Limb (tissue), 2 donors: ENCODE results near the gene NLRC3.
"Not testable (repeated sequence)": the region's sequence is repeated elsewhere in the genome, so short reads cannot be mapped to it uniquely, and the experiment has no call there.

Experiments
- DNase-seq, 2 donors: peaks; one replicate each; pipeline ENCODE4 v3.0.0-alpha.2; 2016; ENCODE audit errors: extremely low spot score in 2 of 2

The NLRC3 gene

DNA sequence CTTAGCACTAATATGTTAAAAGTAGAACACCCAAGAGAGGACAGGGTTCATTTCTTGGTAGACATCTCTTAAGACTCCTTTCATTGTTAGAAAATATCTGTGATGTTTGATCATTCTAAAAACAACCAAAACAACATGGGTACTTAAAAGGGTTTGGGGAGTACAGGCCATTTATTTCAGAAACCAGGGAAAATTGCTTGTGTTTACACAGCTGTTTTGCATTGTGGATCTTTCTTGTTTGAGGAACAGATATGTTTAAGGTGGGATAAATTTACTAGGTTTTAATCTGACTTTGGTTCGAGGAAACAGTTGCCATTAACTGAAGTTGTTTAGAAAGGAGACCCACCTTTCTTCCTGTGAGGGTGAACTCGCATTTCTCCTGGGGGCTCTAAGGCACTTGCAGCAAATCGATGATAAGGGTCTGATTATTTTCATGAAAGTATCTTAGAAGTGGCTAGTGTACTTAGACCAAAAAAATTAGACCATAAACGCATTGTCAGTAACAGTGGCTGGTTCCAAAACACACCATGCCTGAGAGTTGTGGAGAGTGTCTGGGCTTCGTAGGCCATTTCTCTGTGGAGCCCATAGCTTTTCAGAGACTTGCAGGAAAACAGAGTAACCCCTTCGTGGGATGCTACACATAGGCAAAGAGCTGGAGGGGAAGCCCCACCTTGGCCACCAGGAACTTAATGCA, 58.8 kb downstream of the NLRC3 start:
- DNase-seq, result no peak

- DNase-seq, result no peak
Measured at GRCh38 chr16:3515897-3516296, 61.3 kb downstream of the NLRC3 start.

GRCh38 chr16:3514621-3515020, 62.6 kb downstream of the NLRC3 start:
- DNase-seq, result no peak

DNA sequence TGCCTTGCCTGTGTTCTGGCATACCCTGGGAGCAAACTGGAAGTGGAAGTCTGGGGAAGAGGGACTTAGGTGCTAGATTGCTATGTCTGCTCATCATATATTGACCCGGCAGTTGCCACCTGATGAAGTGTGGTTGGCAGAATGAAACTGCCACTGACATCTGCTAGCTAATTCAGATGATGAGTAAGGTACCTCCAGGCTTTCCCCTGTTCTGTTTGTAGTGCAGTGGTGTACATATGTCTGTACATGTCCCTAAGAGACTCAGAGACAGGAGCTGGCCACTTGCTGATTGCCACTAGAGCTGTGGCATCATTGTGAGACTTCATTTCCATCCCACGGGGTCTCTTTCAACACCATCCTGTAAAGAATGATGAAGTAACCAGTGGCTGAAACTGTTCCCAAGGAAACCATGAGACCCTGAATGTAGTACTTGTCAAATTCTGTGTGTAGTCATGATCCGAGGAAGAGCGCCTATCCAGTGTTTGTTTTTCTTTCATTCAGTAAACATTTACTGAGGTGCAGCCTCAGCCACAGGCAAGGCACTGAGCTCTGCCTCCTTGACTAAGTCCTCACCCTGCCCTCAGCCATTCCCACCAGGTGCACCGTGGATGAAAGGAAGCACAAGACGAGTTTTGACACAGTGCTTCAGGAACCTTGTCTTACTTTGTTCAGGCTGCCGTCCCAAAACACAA, 63.2 kb downstream of the NLRC3 start:
- no peak for DNase-seq

GRCh38 chr16:3511286-3512180, 65.7 kb downstream of the NLRC3 start:
- DNase-seq, result no peak

DNA sequence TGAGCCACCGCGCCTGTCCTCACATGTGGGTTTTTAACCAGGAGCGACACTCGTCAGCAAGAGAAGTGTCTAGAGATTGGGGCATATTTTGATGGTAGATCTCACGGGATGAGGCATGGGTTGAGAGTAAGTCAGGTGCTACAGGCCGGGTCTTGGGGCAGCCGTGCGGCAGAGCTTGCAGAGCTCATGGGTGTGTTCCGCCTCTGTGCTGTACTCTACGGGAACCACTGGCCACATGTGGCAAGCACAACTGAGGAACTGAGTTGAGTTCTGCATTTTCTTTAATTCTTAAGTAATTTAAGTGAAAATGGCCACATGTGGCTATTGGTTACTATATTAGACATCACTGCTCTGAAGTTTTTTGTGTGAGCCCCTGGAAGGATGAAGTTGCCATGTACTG, 66.8 kb downstream of the NLRC3 start:
- DNase-seq, result no peak

DNA sequence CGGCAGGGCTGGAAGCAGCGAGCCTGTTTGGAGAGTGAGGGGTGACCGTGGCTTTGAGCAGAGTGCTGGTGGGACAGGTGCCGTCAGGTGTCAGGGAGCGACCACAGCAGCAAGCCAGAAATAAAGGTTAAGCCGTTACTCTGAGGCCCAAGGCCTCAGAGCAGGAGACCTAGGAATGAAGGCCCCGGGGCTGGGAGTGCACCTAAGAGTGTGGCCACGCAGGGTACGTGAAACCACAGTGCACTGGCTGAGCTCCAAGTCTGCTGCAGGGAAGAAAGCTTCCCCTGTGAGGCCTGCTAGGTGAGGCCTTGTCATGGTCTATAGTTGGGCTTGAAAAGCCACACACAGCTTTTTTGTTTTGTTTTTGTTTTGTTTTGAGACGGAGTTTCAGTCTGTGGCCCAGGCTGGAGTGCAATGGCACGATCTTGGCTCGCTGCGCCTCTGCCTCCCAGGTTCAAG, 67.7 kb downstream of the NLRC3 start:
- DNase-seq, result no peak

GRCh38 chr16:3508736-3509135, 68.5 kb downstream of the NLRC3 start:
- no peak for DNase-seq

GRCh38 chr16:3503523-3503922, 73.7 kb downstream of the NLRC3 start:
- no peak for DNase-seq

DNA sequence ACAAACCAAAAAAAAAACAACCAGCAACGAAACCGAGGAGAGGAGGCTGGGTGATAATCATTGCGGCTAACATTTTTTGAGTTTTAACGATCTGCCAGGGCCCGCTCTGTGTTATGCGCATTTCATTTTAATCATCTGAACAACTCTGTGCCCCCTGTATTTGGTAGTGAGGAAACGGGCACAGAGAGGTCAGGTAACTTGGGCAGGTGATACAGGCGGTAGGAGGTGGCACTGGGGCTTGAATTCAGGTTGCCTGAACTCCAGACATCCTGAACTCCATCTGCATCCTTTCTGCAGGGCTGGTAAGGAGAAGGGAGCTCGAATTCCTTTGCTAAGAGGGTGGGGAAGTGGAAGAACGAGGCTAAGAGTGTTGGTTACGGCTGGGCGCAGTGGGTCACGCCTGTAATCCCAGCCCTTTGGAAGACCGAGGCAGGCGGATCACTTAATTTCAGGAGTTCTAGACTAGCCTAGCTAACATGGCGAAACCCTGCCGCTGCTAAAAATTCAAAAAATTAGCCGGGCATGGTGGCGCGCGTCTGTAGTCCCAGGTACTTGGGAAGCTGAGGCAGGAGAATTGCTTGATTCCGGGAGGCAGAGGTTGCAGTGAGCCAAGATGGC, 75.3 kb downstream of the NLRC3 start:
- DNase-seq, result no peak

GRCh38 chr16:3501412-3501761, 75.8 kb downstream of the NLRC3 start:
- not testable (repeated sequence) for DNase-seq

DNA sequence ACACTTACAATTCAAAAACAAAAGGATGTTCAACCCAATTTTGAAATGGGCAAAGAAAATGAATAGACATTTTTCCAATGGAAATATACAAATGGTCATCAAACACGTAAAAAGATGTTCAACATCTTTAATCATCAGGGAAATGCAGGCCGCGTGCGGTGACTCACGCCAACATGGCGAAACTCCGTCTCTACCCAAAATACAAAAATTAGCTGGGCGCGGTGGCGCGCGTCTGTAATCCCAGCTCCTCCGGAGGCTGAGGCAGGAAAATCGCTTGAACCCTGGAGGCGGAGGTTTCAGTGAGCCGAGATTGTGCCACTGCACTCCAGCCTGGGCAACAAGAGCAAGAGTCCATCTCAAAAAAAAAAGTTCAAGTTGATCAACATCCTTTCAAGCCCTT, 78.2 kb downstream of the NLRC3 start:
- DNase-seq, result no peak

- no peak for DNase-seq
Measured at GRCh38 chr16:3497771-3498170, 79.4 kb downstream of the NLRC3 start.

- no peak for DNase-seq
Measured at GRCh38 chr16:3496386-3496785, 80.8 kb downstream of the NLRC3 start.

GRCh38 chr16:3495176-3495575, 82.0 kb downstream of the NLRC3 start, which contains the start of gene C16orf90:
C16orf90 (minus strand) TSS chr16:3495489; CDS start chr16:3495421, 68 bp downstream.
- DNase-seq, result no peak

DNA sequence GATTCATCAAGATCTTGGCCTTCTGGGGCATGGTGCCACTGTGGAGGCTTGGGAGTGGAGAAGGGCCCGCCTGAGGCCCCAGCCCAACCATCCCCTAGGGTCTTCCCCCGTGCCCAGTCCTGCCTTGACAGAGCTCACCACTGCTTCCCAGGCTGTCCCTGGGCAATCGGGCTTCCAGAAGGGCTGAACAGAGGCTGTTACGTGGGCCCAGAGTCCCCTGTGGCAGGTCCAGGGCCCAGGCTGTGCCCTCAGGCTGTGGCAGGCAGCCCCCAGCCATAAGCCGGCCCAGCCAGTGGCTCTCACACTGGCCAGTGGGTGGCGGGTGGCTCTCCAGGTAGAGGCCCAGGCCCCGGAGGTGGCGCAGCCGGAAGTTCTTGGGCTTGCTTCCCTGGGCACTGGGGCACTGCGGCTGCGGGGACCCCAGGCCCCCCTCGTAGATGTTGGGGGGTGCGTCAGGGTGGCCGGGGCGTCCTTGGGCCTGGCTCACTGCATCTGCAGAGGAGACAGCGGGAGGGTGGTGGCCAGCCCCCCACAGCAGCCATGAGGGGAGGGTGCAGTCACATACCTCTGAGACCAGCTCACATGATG, 82.7 kb downstream of the NLRC3 start:
- no peak for DNase-seq

DNA sequence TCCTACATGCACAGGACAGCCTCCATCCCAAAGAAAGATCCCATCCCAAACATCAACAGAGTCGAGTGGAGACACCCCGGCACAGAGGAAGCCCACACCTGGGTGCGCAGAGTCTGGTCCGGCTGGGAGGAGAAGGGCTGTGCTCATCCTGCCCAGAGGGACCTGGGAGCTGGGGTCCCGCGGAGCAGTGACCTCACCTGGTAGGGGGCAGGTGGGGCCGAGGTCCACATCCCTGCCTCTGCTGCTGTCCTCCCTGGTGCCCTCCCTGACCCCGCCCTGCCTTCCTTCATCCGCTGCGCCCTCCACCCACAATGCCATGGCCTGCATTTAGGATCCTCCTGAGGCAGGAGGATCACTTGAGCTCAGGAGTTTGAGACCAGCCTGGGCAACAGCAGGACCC, 84.8 kb downstream of the NLRC3 start:
- DNase-seq, result no peak

DNA sequence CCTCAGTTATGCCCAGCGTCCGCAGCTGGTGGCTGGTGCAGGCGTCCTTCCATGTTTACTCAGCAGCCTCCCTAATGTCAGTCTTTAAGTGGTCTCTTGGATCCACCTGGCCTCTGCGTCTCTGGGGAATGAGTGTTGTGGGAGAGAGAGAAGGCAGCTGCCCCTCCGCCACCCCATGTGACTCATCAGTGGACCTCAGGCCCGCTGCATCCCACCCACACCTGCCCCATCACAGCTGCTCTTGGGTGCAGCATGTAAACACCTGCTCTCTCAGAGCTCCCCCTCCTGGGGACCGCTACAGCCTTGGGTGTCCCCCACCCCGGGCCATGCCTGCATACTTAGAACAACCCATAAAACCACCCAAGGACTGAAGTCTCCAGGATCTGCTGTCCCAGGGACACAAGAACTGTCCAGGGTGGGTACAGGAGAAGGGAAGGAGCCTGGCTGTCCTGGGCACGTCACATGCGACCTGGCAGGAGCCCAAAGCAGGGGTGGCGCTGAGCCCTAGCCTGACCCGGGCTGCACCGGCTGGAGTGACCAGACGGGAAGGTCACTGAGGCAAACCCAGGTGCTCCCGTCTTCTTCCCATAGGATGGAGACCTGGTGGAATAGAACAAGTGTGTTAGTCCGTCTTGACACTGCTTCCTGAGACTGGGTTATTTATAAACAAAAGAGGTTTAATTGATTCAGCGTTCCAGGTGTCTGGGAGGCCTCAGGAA, 86.1 kb downstream of the NLRC3 start:
- no peak for DNase-seq
